ENCODE data around the gene COL27A1.

GRCh38 chr9:114316605-114317230 lies 161.4 kb downstream of the COL27A1 start:
- TF ChIP-seq, protein P1, sequence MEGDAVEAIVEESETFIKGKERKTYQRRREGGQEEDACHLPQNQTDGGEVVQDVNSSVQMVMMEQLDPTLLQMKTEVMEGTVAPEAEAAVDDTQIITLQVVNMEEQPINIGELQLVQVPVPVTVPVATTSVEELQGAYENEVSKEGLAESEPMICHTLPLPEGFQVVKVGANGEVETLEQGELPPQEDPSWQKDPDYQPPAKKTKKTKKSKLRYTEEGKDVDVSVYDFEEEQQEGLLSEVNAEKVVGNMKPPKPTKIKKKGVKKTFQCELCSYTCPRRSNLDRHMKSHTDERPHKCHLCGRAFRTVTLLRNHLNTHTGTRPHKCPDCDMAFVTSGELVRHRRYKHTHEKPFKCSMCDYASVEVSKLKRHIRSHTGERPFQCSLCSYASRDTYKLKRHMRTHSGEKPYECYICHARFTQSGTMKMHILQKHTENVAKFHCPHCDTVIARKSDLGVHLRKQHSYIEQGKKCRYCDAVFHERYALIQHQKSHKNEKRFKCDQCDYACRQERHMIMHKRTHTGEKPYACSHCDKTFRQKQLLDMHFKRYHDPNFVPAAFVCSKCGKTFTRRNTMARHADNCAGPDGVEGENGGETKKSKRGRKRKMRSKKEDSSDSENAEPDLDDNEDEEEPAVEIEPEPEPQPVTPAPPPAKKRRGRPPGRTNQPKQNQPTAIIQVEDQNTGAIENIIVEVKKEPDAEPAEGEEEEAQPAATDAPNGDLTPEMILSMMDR (IDR thresholded peaks at IDR 0.05): no peak
- TF ChIP-seq ZNF302 (CRISPR knock-in tag; IDR thresholded peaks at IDR 0.05) (no peak), POLR2A (IDR thresholded peaks at IDR 0.05; ENCODE audit: low read length) (no peak), PBX3 (IDR thresholded peaks at IDR 0.05) (no peak), CBX2 (IDR thresholded peaks at IDR 0.05; ENCODE audit: borderline replicate concordance, low read depth) (no peak), JUNB (IDR thresholded peaks at IDR 0.05) (no peak), SREBF2 (IDR thresholded peaks at IDR 0.05) (no peak), ZFP36 (IDR thresholded peaks at IDR 0.05; ENCODE audit: borderline replicate concordance, partially characterized antibody) (no peak), EP300 (IDR thresholded peaks at IDR 0.05) (no peak), RFX5 (IDR thresholded peaks at IDR 0.05) (no peak)

Data from A549 (cell line).